PC-9 (cell line): ENCODE measurements around the gene DOCK6. TPM values are rescaled to one million over a fixed set of nuclear protein-coding genes. Genes with fewer than 3 reads are reported as not detected.

Source experiments
- BruUV-seq: library from RNA; stranded (reverse); fragments of 400-500 nt; replicated peaks from 2 replicates; lab custom pipeline; 2021; lab: Mats Ljungman, UMichigan
- CTCF ChIA-PET: fragments of 300-600 bp; sonication (Branson Sonifier 250); formaldehyde crosslinking; loops from one replicate; lab custom pipeline; 2022; ENCODE audit warnings: antibody characterized with exemption; lab: Charles Lee
- POLR2A ChIA-PET: fragments of 300-600 bp; sonication (Branson Sonifier 250); formaldehyde crosslinking; loops from one replicate; lab custom pipeline; 2022; ENCODE audit warnings: antibody characterized with exemption; ENCODE audit not compliant: unreplicated experiment; lab: Charles Lee
- DNase-seq, 2 experiments: peaks; one replicate each; pipeline versions ENCODE4 v3.0.0 to v3.0.0-alpha.2; 2015 to 2022; ENCODE audit warnings: mixed read lengths in 1 of 2
- H2AFZ ChIP-seq: fragments of 200-600 bp; sonication (generic); 2 replicates; pipeline ENCODE4 v1.8.1; 2017; ENCODE audit warnings: antibody characterized with exemption
- H3F3A ChIP-seq: fragments of 200-600 bp; sonication (generic); 2 replicates; pipeline ENCODE4 v1.8.1; 2017; ENCODE audit warnings: antibody characterized with exemption, mild to moderate bottlenecking, low read depth; ENCODE audit not compliant: insufficient read depth
- H3K27ac ChIP-seq: fragments of 200-600 bp; sonication (generic); 2 replicates; pipeline ENCODE4 v1.6.1; 2016; ENCODE audit warnings: mixed run types
- H3K27me3 ChIP-seq: fragments of 200-600 bp; sonication (generic); 2 replicates; pipeline ENCODE4 v1.6.1; 2016; ENCODE audit warnings: low read depth, mixed run types; ENCODE audit not compliant: insufficient read depth
- H3K36me3 ChIP-seq: fragments of 200-600 bp; sonication (generic); 2 replicates; pipeline ENCODE4 v1.6.1; 2016; ENCODE audit warnings: low read depth, mixed run types
- H3K4me1 ChIP-seq: fragments of 200-600 bp; sonication (generic); replicated peaks from 2 replicates; pipeline ENCODE4 v1.6.1; 2016; ENCODE audit warnings: mixed run types; ENCODE audit not compliant: insufficient read depth
- H3K4me2 ChIP-seq: fragments of 200-600 bp; sonication (generic); 2 replicates; pipeline ENCODE4 v1.6.1; 2017; ENCODE audit warnings: mixed run types
- H3K4me3 ChIP-seq: fragments of 200-600 bp; sonication (generic); 2 replicates; pipeline ENCODE4 v1.6.1; 2016; ENCODE audit warnings: mixed run types
- H3K79me2 ChIP-seq: fragments of 200-600 bp; sonication (generic); 2 replicates; pipeline ENCODE4 v1.6.1; 2017; ENCODE audit warnings: low read depth, mixed run types
- H3K9me2 ChIP-seq: fragments of 200-600 bp; sonication (generic); 2 replicates; pipeline ENCODE4 v1.8.1; 2017; ENCODE audit warnings: mild to moderate bottlenecking; ENCODE audit not compliant: insufficient read depth
- H3K9me3 ChIP-seq: fragments of 200-600 bp; sonication (generic); 2 replicates; pipeline ENCODE4 v1.8.1; 2016; ENCODE audit warnings: low read depth; ENCODE audit not compliant: insufficient read depth
- H4K20me1 ChIP-seq: fragments of 200-600 bp; sonication (generic); 2 replicates; pipeline ENCODE4 v1.8.1; 2017; ENCODE audit not compliant: insufficient read depth
- CTCF ChIP-seq: fragments of 200-600 bp; sonication (generic); conservative IDR thresholded peaks from 2 replicates; pipeline ENCODE4 v1.6.1; 2017; ENCODE audit warnings: mixed run types, antibody characterized with exemption, mild to moderate bottlenecking, moderate library complexity
- EZH2 ChIP-seq: fragments of 200-600 bp; sonication (generic); IDR thresholded peaks from 2 replicates; pipeline ENCODE4 v1.8.0; 2017; ENCODE audit warnings: antibody characterized with exemption, low read depth
- intact Hi-C: fragments of 100-400 bp; cut with micrococcal nuclease; formaldehyde crosslinking; loops from one replicate; pipeline ENCODE4 v1.10.0; 2022; ENCODE audit not compliant: unreplicated experiment
- total RNA-seq: library from RNA; stranded (reverse); gene quantifications from 2 replicates; pipeline ENCODE4 v1.2.3, GENCODE V29; 2021

The DOCK6 gene
- total RNA-seq, 1 experiment from 2014 or later, result 32.5 TPM

GRCh38 chr19:11274533-11275086, 12.3 kb upstream of the DOCK6 start:
- intact Hi-C loops, result no loop called here

DNA sequence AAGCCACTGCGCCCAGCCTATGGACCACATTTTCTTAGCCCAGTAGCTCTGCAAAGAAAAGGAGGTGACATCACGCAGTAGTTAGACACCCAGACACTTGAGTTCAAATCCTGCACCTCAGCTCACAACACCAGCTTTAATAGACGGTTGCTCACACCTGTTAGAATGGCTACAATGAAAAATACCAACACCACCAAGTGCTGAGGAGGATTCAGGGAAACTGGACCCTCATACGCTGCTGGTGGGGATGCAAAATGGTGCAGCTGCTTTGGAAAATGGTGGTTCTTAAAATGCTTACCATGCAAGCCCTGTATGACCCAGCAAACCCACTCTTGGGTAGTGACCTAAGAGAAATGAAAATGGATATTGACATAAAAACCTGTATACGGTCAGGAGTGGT, 11.7 kb upstream of the DOCK6 start:
- Histone ChIP-seq H3K4me2 (no peak overlapping the region), H3K36me3 (no peaks in the 10 kb centered on the region), H2AFZ (no peak overlapping the region), H3K9me2 (no peaks in the 10 kb centered on the region), H3K4me3 (no peak overlapping the region), H3K9me3 (no peaks in the 10 kb centered on the region), H3K27me3 (no peaks in the 10 kb centered on the region; the same call in 1 of the 2 replicates), H3K4me1 (0 out of 2 replicates have a peak, but pooled peaks cover 6% of the 10 kb centered on the region), H3K79me2 (no peaks in the 10 kb centered on the region), H3F3A (peaks cover 8% of the 10 kb centered on the region; the same call in 1 of the 2 replicates), H3K27ac (no peak overlapping the region), H4K20me1 (no peaks in the 10 kb centered on the region)
- POLR2A ChIA-PET, result no interaction called here
- DNase-seq, result no peak
- CTCF ChIA-PET, result interaction anchor here (0.6 kb wide), 1 partner anchor 77 kb away, joined by 7 read pairs; no protein-coding TSS in a partner anchor
- TF ChIP-seq CTCF (no peak), EZH2 (no peak)
- BruUV-seq, result no TSS peak
- intact Hi-C loops, result no loop called here

More at GRCh38 chr19:11274533-11275086, 12.3 kb upstream of the DOCK6 start:
- Histone ChIP-seq H3K9me2 (no peaks in the 10 kb centered on the region), H3K36me3 (no peaks in the 10 kb centered on the region), H3K27ac (no peak overlapping the region), H3K4me1 (0 out of 2 replicates have a peak, but pooled peaks cover 6% of the 10 kb centered on the region), H3K27me3 (no peaks in the 10 kb centered on the region; the same call in 1 of the 2 replicates), H3K79me2 (no peaks in the 10 kb centered on the region), H4K20me1 (no peaks in the 10 kb centered on the region), H2AFZ (no peak overlapping the region), H3K9me3 (no peaks in the 10 kb centered on the region), H3K4me3 (no peak overlapping the region), H3F3A (peaks cover 4% of the 10 kb centered on the region; the same call in 1 of the 2 replicates), H3K4me2 (no peak overlapping the region)
- DNase-seq, result no peak
- TF ChIP-seq CTCF, result no peak
- TF ChIP-seq EZH2, result no peak
- CTCF ChIA-PET, result interaction anchor here (0.6 kb wide), 1 partner anchor 76 kb away, joined by 7 read pairs; no protein-coding TSS in a partner anchor
- POLR2A ChIA-PET, result no interaction called here
- no TSS peak for BruUV-seq

- ChIA-PET CTCF (no interaction called here), POLR2A (no interaction called here)
- no peak for TF ChIP-seq CTCF
- no peak for TF ChIP-seq EZH2
- H3K4me1 ChIP-seq, result 0 out of 2 replicates have a peak, but pooled peaks cover 6% of the 10 kb centered on the region
- no peak overlapping the region for H3K4me3 ChIP-seq
- no peaks in the 10 kb centered on the region for H3K27me3 ChIP-seq
- H3K36me3 ChIP-seq, result no peaks in the 10 kb centered on the region
- intact Hi-C loops, result no loop called here
- BruUV-seq, result no TSS peak
- H3F3A ChIP-seq, result peaks cover 13% of the 10 kb centered on the region; the same call in 1 of the 2 replicates
- no peaks in the 10 kb centered on the region for H3K79me2 ChIP-seq
- no peak overlapping the region for H3K4me2 ChIP-seq
- no peak overlapping the region for H3K27ac ChIP-seq
- DNase-seq, result no peak
- H4K20me1 ChIP-seq, result no peaks in the 10 kb centered on the region
- no peak overlapping the region for H2AFZ ChIP-seq
- H3K9me3 ChIP-seq, result no peaks in the 10 kb centered on the region
- no peaks in the 10 kb centered on the region for H3K9me2 ChIP-seq
Measured at GRCh38 chr19:11273296-11273695, 11.0 kb upstream of the DOCK6 start.
